Fibroblast of the aortic adventitia (primary cell): ENCODE measurements around the gene CHEK2. TPM values are rescaled to one million over a fixed set of nuclear protein-coding genes. Genes with fewer than 3 reads are reported as not detected.
A peak's percentile ranks its signal among the peaks of the same experiment; 100 is the strongest.

ENCODE experiments used
- DNase-seq: peaks from one replicate; pipeline ENCODE4 v3.0.0-alpha.2; 2010; ENCODE audit warnings: low read depth
- H3K4me3 ChIP-seq: 2 replicates; pipeline ENCODE4 v1.5.1; 2011; ENCODE audit warnings: low read depth, mild to moderate bottlenecking, control low read depth, low read length, moderate library complexity
- CTCF ChIP-seq: IDR thresholded peaks from 2 replicates; pipeline ENCODE4 v1.5.1; 2011; ENCODE audit warnings: mild to moderate bottlenecking, low read length, control low read depth, inconsistent platforms; ENCODE audit not compliant: insufficient read depth
- total RNA-seq: library from RNA; depleted of rRNA; stranded (reverse); fragments of >200 nt; gene quantifications from 2 replicates; pipeline ENCODE4 v1.2.3, GENCODE V29; 2012; ENCODE audit warnings: low replicate concordance

CHEK2 gene
- total RNA-seq, 1 donor, result 22.2 TPM

GRCh38 chr22:28728002-28728401 is 13.6 kb downstream of the CHEK2 start:
- TF ChIP-seq CTCF, result no peak
- H3K4me3 ChIP-seq, result no peak overlapping the region
- no peak for DNase-seq

- DNase-seq, result no peak
- no peak overlapping the region for H3K4me3 ChIP-seq
- no peak for TF ChIP-seq CTCF
Measured at GRCh38 chr22:28718044-28718443, 23.6 kb downstream of the CHEK2 start.

- no peak for DNase-seq
- TF ChIP-seq CTCF, result no peak
- no peak overlapping the region for H3K4me3 ChIP-seq
Measured at GRCh38 chr22:28716686-28717085, 24.9 kb downstream of the CHEK2 start.

GRCh38 chr22:28715611-28716010 is 26.0 kb downstream of the CHEK2 start:
- TF ChIP-seq CTCF, result no peak
- DNase-seq, result no peak
- no peak overlapping the region for H3K4me3 ChIP-seq

GRCh38 chr22:28714043-28714628 is 27.5 kb downstream of the CHEK2 start:
- no peak for DNase-seq
- H3K4me3 ChIP-seq, result no peak overlapping the region
- no peak for TF ChIP-seq CTCF

GRCh38 chr22:28711820-28712777 is 29.5 kb downstream of the CHEK2 start:
- H3K4me3 ChIP-seq, result peak overlapping the region; percentile 6
- DNase-seq, result peak; percentile 98
- TF ChIP-seq CTCF, result peak; percentile 42
